HG03571 (cell line): ENCODE measurements around the gene ADH1B.
A peak's percentile ranks its signal among the peaks of the same experiment; 100 is the strongest.
"Not testable (repeated sequence)": the region's sequence is repeated elsewhere in the genome, so short reads cannot be mapped to it uniquely, and the experiment has no call there.

Experiments used
- ATAC-seq: cut with Tn5 transposase; IDR thresholded peaks from one replicate; pipeline ENCODE4 v1.9.1; 2021; ENCODE audit not compliant: unreplicated experiment

Gene ADH1B

GRCh38 chr4:99321241-99322191 is at the start of gene ADH1B:
ADH1B (minus strand) TSS chr4:99321401; CDS start chr4:99321331, 70 bp downstream.
- no peak for ATAC-seq

- ATAC-seq = not testable (repeated sequence)
These were observed 46.6 kb upstream of the ADH1B start for GRCh38 chr4:99367817-99368216.

GRCh38 chr4:99366491-99366890 is 45.3 kb upstream of the ADH1B start:
- no peak for ATAC-seq

GRCh38 chr4:99362768-99363167 is 41.6 kb upstream of the ADH1B start:
- ATAC-seq = no peak

GRCh38 chr4:99361899-99362275 is 40.7 kb upstream of the ADH1B start:
- ATAC-seq = no peak

GRCh38 chr4:99361268-99361898 is 40.2 kb upstream of the ADH1B start:
- no peak for ATAC-seq

GRCh38 chr4:99359480-99360204 is 38.4 kb upstream of the ADH1B start:
- ATAC-seq = no peak

GRCh38 chr4:99357948-99358347 is 36.7 kb upstream of the ADH1B start:
- no peak for ATAC-seq

GRCh38 chr4:99356992-99357391 is 35.8 kb upstream of the ADH1B start:
- ATAC-seq = peak; percentile 68

- not testable (repeated sequence) for ATAC-seq
These were observed 34.9 kb upstream of the ADH1B start for GRCh38 chr4:99356149-99356548.

GRCh38 chr4:99352602-99353537 is 31.7 kb upstream of the ADH1B start, which contains the start of gene ADH1C:
ADH1C (minus strand) TSS chr4:99352746; CDS start chr4:99352675, 71 bp downstream.
- ATAC-seq = no peak

GRCh38 chr4:99351487-99351886 is 30.3 kb upstream of the ADH1B start:
- no peak for ATAC-seq

- ATAC-seq = no peak
These were observed 28.1 kb upstream of the ADH1B start for GRCh38 chr4:99349338-99349737.

- not testable (repeated sequence) for ATAC-seq
These were observed 21.4 kb upstream of the ADH1B start for GRCh38 chr4:99342624-99343023.

- ATAC-seq = no peak
These were observed 20.2 kb upstream of the ADH1B start for GRCh38 chr4:99341426-99341825.

GRCh38 chr4:99339172-99339571 is 18.0 kb upstream of the ADH1B start:
- ATAC-seq = no peak

- ATAC-seq = no peak
These were observed 15.4 kb upstream of the ADH1B start for GRCh38 chr4:99336553-99336952.

- ATAC-seq = no peak
These were observed 13.7 kb upstream of the ADH1B start for GRCh38 chr4:99334880-99335279.

GRCh38 chr4:99330648-99331047 is 9.4 kb upstream of the ADH1B start:
- no peak for ATAC-seq

- ATAC-seq = no peak
These were observed 8.7 kb upstream of the ADH1B start for GRCh38 chr4:99329876-99330275.
